ENCODE results near the gene ALDH3B1.

The ALDH3B1 gene

GRCh38 chr11:68018730-68019190, 8.6 kb downstream of the ALDH3B1 start (continued):
- TF ChIP-seq ZBTB11 (tag by site-specific recombination; conservative IDR thresholded peaks at IDR 0.05; ENCODE audit: low read depth): no peak
- TF ChIP-seq MEIS1 (CRISPR knock-in tag; IDR thresholded peaks at IDR 0.05; ENCODE audit: borderline replicate concordance): no peak
- TF ChIP-seq ZNF677 (tag by site-specific recombination; IDR thresholded peaks at IDR 0.05): no peak
- no peak for TF ChIP-seq ZSCAN16 (tag by site-specific recombination; IDR thresholded peaks at IDR 0.05)
- TF ChIP-seq ZNF23 (tag by site-specific recombination; IDR thresholded peaks at IDR 0.05; ENCODE audit: borderline replicate concordance): no peak
- no peak for TF ChIP-seq ZBTB1 (tag by site-specific recombination; IDR thresholded peaks at IDR 0.05)
- no peak for TF ChIP-seq ZNF350 (tag by site-specific recombination; IDR thresholded peaks at IDR 0.05)
- TF ChIP-seq ZNF404 (tag by site-specific recombination; IDR thresholded peaks at IDR 0.05): no peak
- TF ChIP-seq ZNF621 (tag by site-specific recombination; IDR thresholded peaks at IDR 0.05): no peak
- TF ChIP-seq ZNF174 (tag by site-specific recombination; IDR thresholded peaks at IDR 0.05): no peak

GRCh38 chr11:68019486-68019885, 9.4 kb downstream of the ALDH3B1 start:
- Histone ChIP-seq H3K4me3 (ENCODE audit: low read depth, low read length) (no peak overlapping the region), H3K36me3 (ENCODE audit: control insufficient read depth in 2 of 2, insufficient read depth in 1 of 2, low read length in 2 of 2) (no peaks in the 10 kb centered on the region), H3K9me3 (ENCODE audit: control insufficient read depth, insufficient read depth, low read depth, low read length) (no peaks in the 10 kb centered on the region), H3K4me1 (ENCODE audit: control insufficient read depth, insufficient read depth, low read length) (no peaks in the 10 kb centered on the region), H3K27ac (ENCODE audit: extremely low read depth, low read depth, low read length) (no peak overlapping the region)
- CTCF ChIA-PET: no interaction called here
- TF ChIP-seq ZNF501 (tag by site-specific recombination; IDR thresholded peaks at IDR 0.05) (no peak), ZFP69B (tag by site-specific recombination; IDR thresholded peaks at IDR 0.05) (no peak), SP2 (tag by site-specific recombination; IDR thresholded peaks at IDR 0.05) (no peak), ZNF175 (tag by site-specific recombination; IDR thresholded peaks at IDR 0.05) (no peak), ZNF701 (tag by site-specific recombination; IDR thresholded peaks at IDR 0.05) (no peak), ZBTB49 (tag by site-specific recombination; IDR thresholded peaks at IDR 0.05; ENCODE audit: low read depth) (no peak), ZBTB26 (tag by site-specific recombination; optimal IDR thresholded peaks at IDR 0.05) (no peak), ZSCAN23 (tag by site-specific recombination; IDR thresholded peaks at IDR 0.05) (no peak), ZNF37A (tag by site-specific recombination; IDR thresholded peaks at IDR 0.05) (no peak), INSM2 (tag by site-specific recombination; IDR thresholded peaks at IDR 0.05) (no peak), ZNF394 (tag by site-specific recombination; IDR thresholded peaks at IDR 0.05; ENCODE audit: borderline replicate concordance) (no peak), OVOL3 (tag by site-specific recombination; IDR thresholded peaks at IDR 0.05) (no peak), ZNF266 (tag by site-specific recombination; IDR thresholded peaks at IDR 0.05; ENCODE audit: low read depth) (no peak), ZNF692 (tag by site-specific recombination; IDR thresholded peaks at IDR 0.05) (no peak), ZNF561 (tag by site-specific recombination; IDR thresholded peaks at IDR 0.05; ENCODE audit: borderline replicate concordance) (no peak), AEBP2 (tag by site-specific recombination; IDR thresholded peaks at IDR 0.05; ENCODE audit: borderline replicate concordance) (no peak), ZNF174 (tag by site-specific recombination; IDR thresholded peaks at IDR 0.05) (no peak), GLI4 (tag by site-specific recombination; IDR thresholded peaks at IDR 0.05) (no peak)
- POLR2A ChIA-PET: no interaction called here
